Measurements from ENCODE around the gene LRP1B.
A peak's percentile ranks its signal among the peaks of the same experiment; 100 is the strongest.
"Not testable (repeated sequence)": the region's sequence is repeated elsewhere in the genome, so short reads cannot be mapped to it uniquely, and the experiment has no call there.

The LRP1B gene

GRCh38 chr2:142100970-142101369 is 29.8 kb downstream of the LRP1B start:
- DNase-seq (ENCODE audit: low spot score), result peak; percentile 36

DNA sequence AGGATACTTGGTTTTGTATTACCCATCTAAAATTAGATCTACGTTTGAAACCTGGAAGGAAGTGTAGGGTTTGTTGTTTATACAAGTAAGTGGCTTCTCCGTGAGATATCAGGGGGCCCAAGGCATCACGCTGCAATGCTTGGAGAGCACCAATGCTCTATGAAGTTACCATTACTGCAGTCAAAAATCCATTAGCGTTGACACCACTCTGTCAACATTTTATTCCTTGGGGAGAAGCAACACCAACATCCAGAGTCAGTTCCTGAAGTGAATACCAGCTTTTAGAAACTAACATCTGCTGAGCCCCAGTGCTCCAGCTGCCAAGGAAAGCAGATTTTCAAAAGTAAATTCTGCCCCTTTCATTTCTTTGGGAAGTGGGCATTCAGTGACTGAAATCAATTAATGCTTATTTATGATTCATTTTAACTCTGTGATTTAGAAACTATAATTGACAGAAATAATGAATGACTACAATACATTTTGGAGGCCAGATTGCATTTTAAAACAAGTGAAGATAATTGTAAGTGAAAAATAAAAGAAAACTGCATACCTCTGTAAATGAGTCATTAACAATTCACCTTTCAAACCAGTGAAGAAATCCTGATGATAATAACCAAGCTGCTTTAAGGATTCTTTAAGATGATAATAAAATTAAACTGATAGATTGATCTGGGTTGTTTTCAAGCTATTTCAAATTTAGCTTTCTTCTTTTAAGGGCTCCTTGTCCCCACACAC is 30.5 kb downstream of the LRP1B start:
- DNase-seq (ENCODE audit: low spot score), result no peak

- no peak for DNase-seq (ENCODE audit: low spot score)
These were observed 33.1 kb downstream of the LRP1B start for GRCh38 chr2:142097711-142098110.

DNA sequence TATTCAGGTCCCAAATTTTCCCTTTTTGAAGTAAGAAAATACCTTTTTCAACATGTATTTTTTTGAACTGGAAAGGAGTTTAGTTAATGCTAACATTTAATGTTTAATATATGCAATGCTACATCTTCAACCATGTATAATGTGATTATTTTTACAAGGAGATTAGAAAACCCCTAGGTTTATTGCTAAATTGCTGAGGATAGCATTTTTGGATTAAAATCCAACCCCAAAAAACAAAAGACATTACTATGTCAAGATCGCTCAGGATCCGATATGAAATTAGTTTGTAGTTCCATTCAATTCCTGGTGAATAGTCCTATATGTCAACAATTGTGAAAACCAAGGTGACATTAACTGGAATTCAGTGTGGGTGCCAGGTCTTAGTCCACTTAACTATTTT is 35.2 kb downstream of the LRP1B start:
- no peak for DNase-seq (ENCODE audit: low spot score)

DNA sequence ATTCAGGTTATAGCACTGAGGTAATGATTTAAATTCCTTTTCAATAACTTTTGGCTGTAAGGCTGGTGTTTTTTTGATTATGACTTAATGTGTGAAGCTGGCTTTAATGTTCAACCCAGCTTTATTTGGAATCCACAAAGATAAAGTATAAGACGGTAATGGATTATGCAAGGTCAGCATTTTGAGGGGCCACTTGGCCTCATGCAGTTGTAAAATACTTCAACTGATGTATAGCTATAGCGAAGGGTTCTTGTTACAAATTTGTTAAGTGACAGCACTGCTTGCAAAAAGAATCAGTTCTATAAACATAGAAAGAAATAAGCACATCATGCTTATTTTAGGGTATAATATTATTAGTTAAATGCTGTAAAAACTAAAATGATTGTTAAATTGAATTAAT is 36.6 kb downstream of the LRP1B start:
- no peak for DNase-seq (ENCODE audit: low spot score)

GRCh38 chr2:142088058-142088568 is 42.7 kb downstream of the LRP1B start:
- no peak for DNase-seq (ENCODE audit: low spot score)

DNA sequence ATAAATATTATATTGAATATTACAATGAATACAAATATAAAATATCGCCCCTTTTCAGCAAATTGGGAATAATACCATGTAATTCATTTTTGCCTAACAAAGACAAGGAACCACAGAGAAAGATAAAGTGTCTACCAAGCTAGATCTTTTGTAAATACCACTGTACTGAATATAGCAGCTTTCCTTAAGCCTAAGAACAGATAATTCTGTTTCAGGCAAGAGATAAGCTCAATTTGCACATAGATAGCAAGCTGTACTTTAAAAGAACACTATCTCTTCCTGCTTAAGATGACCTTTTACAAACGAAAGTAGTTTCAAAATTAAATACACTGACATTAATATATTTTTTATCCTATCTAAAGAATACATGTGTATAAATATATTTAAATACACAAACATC is 43.2 kb downstream of the LRP1B start:
- not testable (repeated sequence) for DNase-seq (ENCODE audit: low spot score)

DNA sequence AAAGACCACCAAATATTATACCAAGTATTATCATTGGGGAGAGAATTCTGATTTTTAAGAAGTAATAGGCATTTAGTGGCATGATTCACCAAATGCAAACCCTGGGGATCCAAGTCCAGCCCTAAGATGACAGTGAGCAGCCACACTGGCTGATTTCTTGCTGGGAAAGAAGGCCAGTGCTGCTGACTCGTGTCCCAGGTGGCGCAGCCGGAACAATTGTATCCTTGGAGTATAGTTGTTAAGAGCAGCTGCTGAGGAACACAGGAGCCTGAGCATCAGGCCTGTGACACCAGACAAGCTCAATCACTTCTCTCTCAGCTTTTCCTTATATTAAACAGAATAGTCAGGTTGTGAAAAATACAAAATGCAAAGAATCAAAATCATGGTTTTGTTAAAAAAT is 48.4 kb downstream of the LRP1B start:
- DNase-seq (ENCODE audit: low spot score), result no peak

GRCh38 chr2:142076317-142076716 is 54.5 kb downstream of the LRP1B start:
- no peak for DNase-seq (ENCODE audit: low spot score)

DNA sequence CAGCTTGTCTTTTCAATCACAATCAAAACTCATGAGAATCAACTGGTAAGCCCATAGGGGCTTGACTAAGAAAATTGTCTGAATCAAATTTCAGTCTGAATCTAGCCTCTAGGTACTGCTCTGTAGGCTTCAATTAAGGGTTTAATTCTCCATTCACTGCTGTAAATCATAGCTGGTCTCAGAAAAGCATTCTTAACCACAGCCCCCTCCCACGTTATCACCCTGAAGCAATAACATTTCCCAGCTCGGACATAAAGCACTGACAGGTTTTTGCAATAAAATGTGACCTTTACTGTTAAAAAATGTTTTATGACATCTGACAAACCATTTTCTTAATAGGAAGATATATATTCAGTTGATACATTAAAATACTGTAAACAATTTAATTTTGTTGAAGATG is 55.0 kb downstream of the LRP1B start:
- DNase-seq (ENCODE audit: low spot score), result no peak

GRCh38 chr2:142069251-142069888 is 61.4 kb downstream of the LRP1B start:
- no peak for DNase-seq (ENCODE audit: low spot score)

GRCh38 chr2:142065700-142066099 is 65.1 kb downstream of the LRP1B start:
- no peak for DNase-seq (ENCODE audit: low spot score)

GRCh38 chr2:142065156-142065555 is 65.7 kb downstream of the LRP1B start:
- DNase-seq (ENCODE audit: low spot score), result no peak

DNA sequence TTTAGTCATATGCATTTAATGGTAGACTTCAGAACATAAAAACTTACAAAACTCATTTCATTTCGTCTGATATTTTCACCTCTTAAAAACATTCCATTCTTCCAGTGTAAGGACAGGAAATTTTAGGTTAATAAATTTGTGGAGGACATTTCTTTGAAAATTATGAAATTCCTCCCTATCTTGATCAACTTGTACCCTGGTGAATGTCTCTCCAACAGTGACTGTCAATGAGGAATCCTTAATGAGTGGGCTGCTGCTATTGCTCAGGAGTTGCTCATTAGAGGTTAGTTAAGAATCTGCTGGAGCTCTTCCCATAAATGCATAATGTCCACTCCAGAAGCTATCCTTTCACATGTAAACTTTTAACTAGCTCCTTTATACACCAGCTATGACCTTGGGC is 69.1 kb downstream of the LRP1B start:
- DNase-seq (ENCODE audit: low spot score), result no peak

- no peak for DNase-seq (ENCODE audit: low spot score)
These were observed 72.7 kb downstream of the LRP1B start for GRCh38 chr2:142058149-142058548.

DNA sequence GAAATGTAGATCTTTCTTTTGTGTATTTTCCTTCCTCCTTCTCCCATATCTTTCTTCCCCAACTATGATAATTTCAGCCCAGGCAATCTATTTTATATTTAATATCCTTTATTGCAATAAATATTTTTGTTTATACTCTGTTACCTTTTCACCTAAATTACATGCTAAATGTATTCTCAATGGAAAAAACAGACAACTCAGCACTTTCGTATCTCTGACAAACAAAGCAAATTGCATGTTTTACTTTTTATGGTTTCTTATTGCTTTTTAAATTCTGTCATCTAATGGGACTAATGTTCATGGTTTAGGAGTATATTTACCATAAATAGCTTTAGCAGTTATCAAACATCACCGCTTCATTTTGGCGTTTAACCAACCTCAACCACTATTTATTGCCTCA is 74.0 kb downstream of the LRP1B start:
- DNase-seq (ENCODE audit: low spot score), result no peak

- no peak for DNase-seq (ENCODE audit: low spot score)
These were observed 78.5 kb downstream of the LRP1B start for GRCh38 chr2:142052220-142052863.

DNA sequence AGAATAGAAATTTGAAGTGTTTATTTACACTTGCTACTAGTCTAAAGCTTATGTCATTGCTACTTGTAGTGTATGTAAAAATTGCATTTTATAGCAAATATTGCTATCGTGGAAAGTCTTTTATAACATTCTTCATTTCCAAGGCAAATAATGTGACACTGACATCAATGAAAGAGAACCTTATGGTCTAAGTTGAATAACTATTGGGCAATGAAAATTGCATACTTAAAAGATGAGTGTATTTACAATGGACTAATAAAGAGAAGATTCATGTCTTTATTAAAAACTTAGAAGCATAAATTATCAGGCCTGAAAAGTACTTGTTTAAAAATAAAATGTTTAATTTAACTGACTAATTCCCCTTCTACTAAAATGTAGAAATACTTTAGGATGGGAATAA is 82.2 kb downstream of the LRP1B start:
- DNase-seq (ENCODE audit: low spot score), result no peak

DNA sequence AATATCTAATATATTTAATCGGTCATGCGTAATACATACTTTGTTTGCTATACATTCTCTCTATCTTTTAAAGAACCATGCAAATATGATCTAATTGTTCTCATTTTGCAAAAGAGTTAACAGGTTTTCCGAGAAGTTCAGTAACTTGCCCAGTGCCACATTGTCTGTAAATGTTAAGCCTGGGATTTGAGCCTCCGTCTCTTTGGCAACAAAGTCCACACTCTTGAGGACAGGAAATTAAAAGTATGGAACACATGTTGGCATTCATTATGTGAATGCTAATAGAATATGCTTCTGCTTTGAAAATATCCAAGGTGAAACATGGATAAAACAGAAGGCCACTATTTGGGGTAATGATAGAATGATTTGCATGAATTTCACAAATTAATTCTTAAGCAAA is 85.2 kb downstream of the LRP1B start:
- no peak for DNase-seq (ENCODE audit: low spot score)

DNA sequence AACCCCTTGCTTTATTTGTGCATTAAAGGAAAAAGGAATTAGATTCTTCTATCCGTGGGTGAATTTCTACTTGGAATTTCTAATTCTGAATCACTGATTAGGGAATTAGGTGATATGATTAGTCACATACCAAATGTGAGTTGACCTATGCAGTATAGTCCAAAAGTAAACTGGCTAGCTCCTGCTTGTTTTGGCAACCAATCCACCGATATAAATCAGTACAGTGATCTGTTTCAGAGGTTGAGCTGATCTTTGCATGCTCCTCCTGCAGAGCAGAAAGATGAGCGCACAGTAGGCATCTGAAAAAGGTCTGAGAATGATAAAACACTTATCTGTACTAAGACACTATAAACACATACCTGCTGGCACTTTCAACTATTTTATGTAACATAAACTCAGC is 86.6 kb downstream of the LRP1B start:
- no peak for DNase-seq (ENCODE audit: low spot score)

- no peak for DNase-seq (ENCODE audit: low spot score)
These were observed 88.1 kb downstream of the LRP1B start for GRCh38 chr2:142042536-142043199.

- DNase-seq (ENCODE audit: low spot score), result no peak
These were observed 88.8 kb downstream of the LRP1B start for GRCh38 chr2:142041996-142042395.

DNA sequence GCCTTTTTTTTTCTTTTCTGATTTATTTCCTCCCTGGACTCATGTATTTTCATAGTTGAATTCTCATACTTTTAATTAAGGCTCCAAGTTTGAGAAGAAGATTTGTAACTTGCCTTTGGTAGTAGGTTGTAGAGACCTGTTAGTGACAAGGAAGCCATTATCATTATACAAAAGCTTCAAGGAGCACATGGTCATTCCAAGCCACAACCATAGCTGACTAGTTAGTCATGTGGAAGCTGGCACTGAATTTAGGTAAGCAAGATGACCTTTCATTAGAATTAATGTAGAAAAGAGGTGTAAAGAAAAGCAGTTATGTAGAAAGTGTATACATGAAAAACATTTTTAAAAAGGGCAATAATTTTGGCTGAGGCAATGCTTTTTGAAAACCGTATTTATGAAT is 89.7 kb downstream of the LRP1B start:
- peak; percentile 34 for DNase-seq (ENCODE audit: low spot score)

Data from LoVo (cell line).